ENCODE data around the gene PCNX3. TPM values are rescaled to one million over a fixed set of nuclear protein-coding genes. Genes with fewer than 3 reads are reported as not detected.

PCNX3 gene
- total and polyA plus RNA-seq, 2 of the 4 experiments (the other 2 are of a cell fraction), result 5.6 to 33.2 TPM

DNA sequence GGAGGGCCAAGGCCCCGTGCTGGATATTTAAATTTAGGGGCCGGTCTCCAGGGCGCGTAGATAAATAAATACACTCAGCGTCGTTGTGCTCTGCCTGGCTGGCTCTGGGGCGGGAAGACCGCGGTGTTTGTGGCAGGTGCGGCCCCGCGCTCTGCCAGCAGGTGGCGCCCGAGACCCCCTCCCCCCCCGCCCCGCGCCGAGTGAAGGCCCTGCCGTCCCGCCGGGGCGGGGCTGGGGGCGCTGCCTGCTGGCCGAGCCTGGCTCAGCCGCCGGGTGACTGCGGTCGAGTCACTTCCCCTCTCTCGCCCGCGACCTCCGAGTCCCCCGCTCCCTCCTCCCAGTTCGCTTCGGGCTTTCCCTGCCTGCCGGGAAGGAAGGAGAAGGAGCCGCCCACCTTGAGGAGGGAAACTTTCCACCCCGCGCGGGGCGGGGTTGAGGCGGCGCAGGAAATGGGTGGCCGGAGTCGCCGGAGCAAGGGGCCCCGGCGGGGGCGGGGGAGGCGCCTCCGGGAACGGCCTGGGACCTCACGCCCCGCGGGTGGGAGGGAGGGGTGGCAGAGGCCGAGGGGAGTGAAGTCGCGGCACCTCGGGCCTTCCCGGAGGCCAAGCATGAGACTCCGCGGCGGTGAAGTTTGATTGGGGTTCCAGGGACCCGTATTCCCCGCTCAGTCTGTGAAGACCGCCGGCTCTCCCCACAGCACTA lies 41.3 kb upstream of the PCNX3 start:
- ATAC-seq (ENCODE audit: low read depth) (peak; percentile 43), DNase-seq (peak; percentile 95)
- dilution Hi-C loops (cut with HindIII; ENCODE audit: low sequenced_read_pairs, unreplicated experiment), result no loop called here
- Histone ChIP-seq H2BK15ac (ENCODE audit: low read depth, low read length) (0 out of 3 replicates have a peak overlapping the region, but pooled peaks have one; percentile 76), H4K8ac (ENCODE audit: low read depth in 2 of 2, low read length in 2 of 2) (peak overlapping the region; percentile 58 to 66; a peak in 2 of 4 replicates), H3K36me3 (ENCODE audit: control insufficient read depth, insufficient read depth, low read length) (peaks cover 4% of the 10 kb centered on the region; the same call in 1 of the 2 replicates), H3K56ac (ENCODE audit: extremely low read depth, insufficient read depth, low read length) (peak overlapping the region; percentile 70), H3K4ac (ENCODE audit: low read depth, low read length) (peak overlapping the region; percentile 96), H3K9me1 (ENCODE audit: insufficient read depth, low read length) (peaks cover 8% of the 10 kb centered on the region), H2AK5ac (ENCODE audit: low read depth, low read length) (peak overlapping the region; percentile 98), H4K5ac (ENCODE audit: low read depth, low read length) (peak overlapping the region; percentile 58), H2BK120ac (ENCODE audit: low read depth, low read length) (peak overlapping the region; percentile 83; the same call in 1 of the 2 replicates), H3K9me3 (ENCODE audit: control insufficient read depth, insufficient read depth, low read length) (no peaks in the 10 kb centered on the region), H2AFZ (replicated peaks; ENCODE audit: low read length, poor library complexity) (peak overlapping the region; percentile 82), H4K20me1 (ENCODE audit: insufficient read depth, low read length) (peaks cover 34% of the 10 kb centered on the region), H3K18ac (ENCODE audit: low read depth, low read length) (0 out of 2 replicates have a peak overlapping the region, but pooled peaks have one; percentile 11), H2AK9ac (replicated peaks; ENCODE audit: low read depth, low read length, poor library complexity) (peak overlapping the region; percentile 91), H3K9ac (ENCODE audit: low read depth, low read length) (peak overlapping the region; percentile 60), H3K4me1 (ENCODE audit: control insufficient read depth, insufficient read depth, low read length) (peaks cover 34% of the 10 kb centered on the region), H3K23ac (ENCODE audit: low read depth, low read length) (peak overlapping the region; percentile 93; the same call in 1 of the 2 replicates), H3K27ac (ENCODE audit: insufficient read depth, low read length) (peak overlapping the region; percentile 75), H3K79me1 (ENCODE audit: low read depth in 1 of 2, low read length in 2 of 2) (peaks cover 25 to 73% of the 10 kb centered on the region in 2 experiments), H4K91ac (ENCODE audit: insufficient read depth, low read depth, low read length) (peak overlapping the region; percentile 70), H2BK5ac (ENCODE audit: low read depth, low read length, poor library complexity, severe bottlenecking) (peak overlapping the region; percentile 76), H3K4me3 (ENCODE audit: insufficient read depth, low read depth, low read length) (peak overlapping the region; percentile 31), H3K27me3 (ENCODE audit: control insufficient read depth, insufficient read depth, low read length) (no peaks in the 10 kb centered on the region), H3K4me2 (ENCODE audit: low read depth, low read length) (peak overlapping the region; percentile 87), H2BK20ac (ENCODE audit: low read depth, low read length) (no peak overlapping the region), H3K14ac (replicated peaks; ENCODE audit: low read depth, low read length) (peak overlapping the region; percentile 96)
- ChIA-PET CTCF (no interaction called here), POLR2A (ENCODE audit: unreplicated experiment) (interaction anchor here (0.7 kb wide), 1 partner anchor 1422 kb away, joined by 3 read pairs; no protein-coding TSS in a partner anchor)
- BruUV-seq (replicated peaks), result no TSS peak
- intact Hi-C loops (cut with micrococcal nuclease), result loop anchor here (5.0 kb wide), 2 partner anchors 33 to 192 kb away; partner anchors contain the start of gene SLC25A45
- WGBS, 2 experiments (ENCODE audit: extremely low coverage in 2 of 2, insufficient read length in 1 of 2), result 1% methylated on average over 23 of the region's 67 CpGs; no CpG with 5 or more reads in 1 of the 2 experiments
- in situ Hi-C loops (cut with MboI; ENCODE audit: low sequenced_read_pairs), result no loop called here
- no peak for TF ChIP-seq NFE2L2 (IDR thresholded peaks at IDR 0.05; ENCODE audit: low read depth, low read length)
- TF ChIP-seq RAD21 (IDR thresholded peaks at IDR 0.05; ENCODE audit: low read length), result peak; percentile 38
- TF ChIP-seq USF2 (IDR thresholded peaks at IDR 0.05; ENCODE audit: low read depth, low read length), result peak; percentile 4; the same call in 1 of the 2 replicates
- TF ChIP-seq FOS (IDR thresholded peaks at IDR 0.05; ENCODE audit: low read depth, low read length), result peak; percentile 24; the same call in 1 of the 2 replicates
- peak; percentile 41 for TF ChIP-seq SMC3 (IDR thresholded peaks at IDR 0.05; ENCODE audit: low read depth, low read length)
- no peak for TF ChIP-seq MXI1 (IDR thresholded peaks at IDR 0.05; ENCODE audit: borderline replicate concordance, low read depth, low read length)
- no peak; the same call in 1 of the 2 replicates for TF ChIP-seq POLR2A (IDR thresholded peaks at IDR 0.05; ENCODE audit: low read depth, low read length)
- TF ChIP-seq RCOR1 (IDR thresholded peaks at IDR 0.05; ENCODE audit: insufficient replicate concordance, low read length), result no peak
- TF ChIP-seq CTCF (conservative IDR thresholded peaks at IDR 0.05; ENCODE audit: low read depth, low read length), result peak; percentile 71
- TF ChIP-seq, protein P1, sequence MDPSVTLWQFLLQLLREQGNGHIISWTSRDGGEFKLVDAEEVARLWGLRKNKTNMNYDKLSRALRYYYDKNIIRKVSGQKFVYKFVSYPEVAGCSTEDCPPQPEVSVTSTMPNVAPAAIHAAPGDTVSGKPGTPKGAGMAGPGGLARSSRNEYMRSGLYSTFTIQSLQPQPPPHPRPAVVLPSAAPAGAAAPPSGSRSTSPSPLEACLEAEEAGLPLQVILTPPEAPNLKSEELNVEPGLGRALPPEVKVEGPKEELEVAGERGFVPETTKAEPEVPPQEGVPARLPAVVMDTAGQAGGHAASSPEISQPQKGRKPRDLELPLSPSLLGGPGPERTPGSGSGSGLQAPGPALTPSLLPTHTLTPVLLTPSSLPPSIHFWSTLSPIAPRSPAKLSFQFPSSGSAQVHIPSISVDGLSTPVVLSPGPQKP (IDR thresholded peaks at IDR 0.05; ENCODE audit: borderline replicate concordance, low read depth, low read length), result no peak
- TF ChIP-seq BHLHE40 (IDR thresholded peaks at IDR 0.05; ENCODE audit: low read depth, low read length), result no peak; the same call in 1 of the 2 replicates
- no peak for TF ChIP-seq CHD1 (IDR thresholded peaks at IDR 0.05; ENCODE audit: low read depth, low read length)
- no peak for TF ChIP-seq RFX5 (IDR thresholded peaks at IDR 0.05; ENCODE audit: low read depth, low read length)
- TF ChIP-seq MAFK (IDR thresholded peaks at IDR 0.05; ENCODE audit: low read depth, low read length), result no peak
